Testis (tissue), 3 donors: ENCODE measurements around the gene TIMM23. TPM values are rescaled to one million over a fixed set of nuclear protein-coding genes. Genes with fewer than 3 reads are reported as not detected.

Experiments
- DNase-seq: peaks from one replicate; pipeline ENCODE4 v3.0.0-alpha.2; 2019
- H3K27ac ChIP-seq, 2 donors: fragments of 200-600 bp; sonication (generic); one replicate each; pipeline ENCODE4 v1.5.1; 2019
- H3K27me3 ChIP-seq: fragments of 200-600 bp; sonication (generic); one replicate; pipeline ENCODE4 v1.5.1; 2019
- H3K36me3 ChIP-seq: fragments of 200-600 bp; sonication (generic); one replicate; pipeline ENCODE4 v1.5.1; 2017; ENCODE audit warnings: low read depth; ENCODE audit errors: missing control alignments
- H3K4me1 ChIP-seq: fragments of 200-600 bp; sonication (generic); one replicate; pipeline ENCODE4 v1.5.1; 2019
- H3K4me3 ChIP-seq, 2 donors: fragments of 200-600 bp; sonication (generic); one replicate each; pipeline ENCODE4 v1.5.1; 2017 to 2019
- H3K9me3 ChIP-seq: fragments of 200-600 bp; sonication (generic); one replicate; pipeline ENCODE4 v1.5.1; 2017
- POLR2A ChIP-seq: fragments of 450-650 bp; IDR thresholded peaks from one replicate; pipeline ENCODE4 v1.6.1; 2017; ENCODE audit warnings: antibody characterized with exemption, mild to moderate bottlenecking, moderate library complexity
- WGBS, 2 donors: methylation state at CpG; one replicate each; pipeline ENCODE4 v1.1.5; 2018; 5-methylcytosine and 5-hydroxymethylcytosine counted together
- intact Hi-C: fragments of 100-400 bp; cut with DNase I; formaldehyde crosslinking; loops from one replicate; pipeline ENCODE4 v1.15.1; 2023; ENCODE audit warnings: low total_unique reads
- polyA plus RNA-seq: library from polyadenylated mRNA; stranded (reverse); fragments of 350-450 nt; fragmentation: Illumina TruSeq; extraction: RNeasy Lipid Tissue Mini Kit (QIAGEN cat#74804); gene quantifications from one replicate; pipeline ENCODE4 v1.2.3, GENCODE V29; 2014; ENCODE audit warnings: low read depth, low replicate concordance; ENCODE audit not compliant: insufficient read depth
- total RNA-seq, 2 donors: library from RNA; depleted of rRNA; stranded (reverse); fragments of >200 nt; gene quantifications; one replicate each; pipeline ENCODE4 v1.2.3, GENCODE V29; 2016
- TF ChIP-seq, protein P1 (sequence below), 3 experiments: fragments of 450-650 bp in 2 of 3; fragments of 200-600 bp in 1 of 3; sonication (generic) in 1 of 3; IDR thresholded peaks; one replicate each; pipeline ENCODE4 v1.5.1; 2016 to 2019; ENCODE audit warnings: antibody characterized with exemption in 3 of 3, mild to moderate bottlenecking in 2 of 3, moderate library complexity in 1 of 3

The TIMM23 gene
- total and polyA plus RNA-seq, 3 donors from 2014 or later = 113 to 214 (median 119) TPM

DNA sequence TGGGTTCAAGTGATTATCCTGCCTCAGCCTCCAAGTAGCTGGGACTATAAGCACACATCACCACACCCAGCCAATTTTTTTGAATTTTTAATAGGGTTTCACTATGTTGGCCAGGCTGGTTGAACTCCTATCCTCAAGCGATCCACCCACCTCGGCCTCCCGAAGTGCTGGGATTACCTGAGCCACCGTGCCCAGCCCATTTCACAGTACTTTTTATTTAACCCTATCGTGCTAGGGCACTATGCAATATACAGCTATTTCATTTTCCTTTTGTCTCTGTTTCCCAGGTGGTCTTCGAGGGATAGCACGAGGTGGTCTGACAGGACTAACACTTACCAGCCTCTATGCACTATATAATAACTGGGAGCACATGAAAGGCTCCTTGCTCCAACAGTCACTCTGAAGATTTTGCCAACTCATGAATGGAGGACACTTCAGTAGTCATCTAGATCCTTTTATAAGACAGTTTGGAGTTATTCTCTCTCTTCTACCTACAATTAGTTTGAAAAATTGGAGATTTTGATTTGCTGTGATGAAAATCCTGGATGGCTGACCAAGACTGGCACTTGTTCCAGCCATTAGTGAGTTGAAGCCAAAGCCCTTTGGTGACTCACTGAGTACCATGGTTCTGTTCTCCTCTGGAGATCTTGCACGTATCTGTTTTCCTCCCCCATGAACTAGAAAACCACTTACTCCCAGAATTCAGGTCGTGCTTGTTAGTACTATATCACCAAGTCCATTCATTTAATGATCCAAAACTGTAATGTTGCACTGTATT lies 30.8 kb downstream of the TIMM23 start:
- Histone ChIP-seq H3K27ac (no peak overlapping the region), H3K4me1 (no peaks in the 10 kb centered on the region), H3K36me3 (no peaks in the 10 kb centered on the region), H3K4me3 (no peak overlapping the region), H3K27me3 (no peaks in the 10 kb centered on the region), H3K9me3 (no peaks in the 10 kb centered on the region)
- TF ChIP-seq, protein P1, sequence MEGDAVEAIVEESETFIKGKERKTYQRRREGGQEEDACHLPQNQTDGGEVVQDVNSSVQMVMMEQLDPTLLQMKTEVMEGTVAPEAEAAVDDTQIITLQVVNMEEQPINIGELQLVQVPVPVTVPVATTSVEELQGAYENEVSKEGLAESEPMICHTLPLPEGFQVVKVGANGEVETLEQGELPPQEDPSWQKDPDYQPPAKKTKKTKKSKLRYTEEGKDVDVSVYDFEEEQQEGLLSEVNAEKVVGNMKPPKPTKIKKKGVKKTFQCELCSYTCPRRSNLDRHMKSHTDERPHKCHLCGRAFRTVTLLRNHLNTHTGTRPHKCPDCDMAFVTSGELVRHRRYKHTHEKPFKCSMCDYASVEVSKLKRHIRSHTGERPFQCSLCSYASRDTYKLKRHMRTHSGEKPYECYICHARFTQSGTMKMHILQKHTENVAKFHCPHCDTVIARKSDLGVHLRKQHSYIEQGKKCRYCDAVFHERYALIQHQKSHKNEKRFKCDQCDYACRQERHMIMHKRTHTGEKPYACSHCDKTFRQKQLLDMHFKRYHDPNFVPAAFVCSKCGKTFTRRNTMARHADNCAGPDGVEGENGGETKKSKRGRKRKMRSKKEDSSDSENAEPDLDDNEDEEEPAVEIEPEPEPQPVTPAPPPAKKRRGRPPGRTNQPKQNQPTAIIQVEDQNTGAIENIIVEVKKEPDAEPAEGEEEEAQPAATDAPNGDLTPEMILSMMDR (IDR thresholded peaks at IDR 0.05) = no peak
- TF ChIP-seq POLR2A = no peak
- WGBS, 2 donors = 90% methylated on average over 9 of the region's 9 CpGs
- intact Hi-C loops = no loop called here
- DNase-seq = no peak

DNA sequence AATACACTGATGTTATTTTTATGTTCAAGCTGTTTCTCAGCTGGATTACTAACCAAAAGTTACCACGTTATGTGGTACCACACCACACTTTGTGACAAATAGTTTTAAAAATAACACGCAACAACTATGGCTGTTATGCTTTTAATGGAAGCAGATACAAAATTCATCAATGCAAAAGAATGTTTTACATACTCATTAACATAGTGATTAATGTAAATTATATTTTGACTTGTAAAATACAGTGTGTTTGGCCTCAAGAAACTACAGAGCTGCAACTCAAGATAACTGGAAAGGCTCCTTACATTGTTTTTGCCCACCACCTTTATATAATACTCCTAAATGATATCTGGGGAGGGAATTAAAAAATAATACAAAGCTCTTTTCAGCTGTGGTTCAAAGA lies 32.7 kb downstream of the TIMM23 start:
- H3K27ac ChIP-seq = no peak overlapping the region
- no peaks in the 10 kb centered on the region for H3K27me3 ChIP-seq
- no peaks in the 10 kb centered on the region for H3K36me3 ChIP-seq
- intact Hi-C loops = no loop called here
- DNase-seq = no peak
- H3K9me3 ChIP-seq = no peaks in the 10 kb centered on the region
- TF ChIP-seq, protein P1 (IDR thresholded peaks at IDR 0.05) = no peak
- TF ChIP-seq POLR2A = no peak
- H3K4me3 ChIP-seq = no peak overlapping the region
- WGBS, 2 donors = 93 to 97% methylated on average over 2 of the region's 2 CpGs
- no peaks in the 10 kb centered on the region for H3K4me1 ChIP-seq

DNA sequence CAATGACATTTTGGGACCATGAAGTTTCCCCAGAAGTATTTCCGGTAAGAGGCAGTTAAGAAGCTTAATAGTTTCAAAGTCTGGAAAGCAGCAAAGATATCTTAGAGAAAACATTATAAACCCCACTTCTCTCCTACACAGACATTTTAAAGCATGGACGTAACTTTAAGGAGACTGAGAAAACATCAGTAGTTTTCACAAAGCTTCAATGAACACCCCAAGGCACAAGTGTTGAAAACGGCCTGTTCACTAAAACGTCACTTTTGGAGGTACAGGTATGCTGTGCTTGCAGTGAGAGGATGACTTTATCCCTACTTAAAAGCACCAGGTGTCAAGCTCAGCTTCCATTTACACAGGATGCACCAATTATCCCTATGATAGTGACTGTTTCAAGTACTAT lies 33.1 kb downstream of the TIMM23 start:
- WGBS, 2 donors = 79 to 80% methylated on average over 4 of the region's 4 CpGs

DNA sequence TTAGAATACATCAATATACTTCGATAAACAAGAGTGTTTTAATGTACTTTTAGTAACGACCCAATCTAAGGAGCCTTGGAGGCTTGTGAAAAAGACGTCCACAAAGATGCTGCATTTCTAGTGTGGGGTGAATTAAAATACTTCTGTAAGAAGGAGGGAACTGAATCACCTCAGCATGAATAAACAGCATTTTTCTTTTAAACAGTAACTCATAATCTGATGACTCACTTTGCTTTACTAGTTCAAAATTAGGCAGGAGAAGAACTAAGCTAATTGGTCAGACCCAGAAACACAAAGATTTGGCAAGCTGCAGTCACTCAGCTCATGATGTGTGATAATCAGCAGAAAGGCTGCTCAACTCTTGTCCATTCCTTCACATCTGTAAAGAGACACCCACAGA lies 33.9 kb downstream of the TIMM23 start:
- TF ChIP-seq, protein P1 (IDR thresholded peaks at IDR 0.05) = no peak
- no peak for TF ChIP-seq POLR2A
- no peak for DNase-seq
- WGBS, 2 donors = 74 to 84% methylated on average over 3 of the region's 3 CpGs

More for the DNA sequence above, 33.1 kb downstream of the TIMM23 start:
- intact Hi-C loops = no loop called here
- no peak overlapping the region for H3K27ac ChIP-seq
- TF ChIP-seq, protein P1 (IDR thresholded peaks at IDR 0.05) = no peak
- no peak for TF ChIP-seq POLR2A
- H3K36me3 ChIP-seq = no peaks in the 10 kb centered on the region
- H3K9me3 ChIP-seq = no peaks in the 10 kb centered on the region
- H3K4me3 ChIP-seq = no peak overlapping the region
- no peaks in the 10 kb centered on the region for H3K4me1 ChIP-seq
- DNase-seq = no peak
- H3K27me3 ChIP-seq = no peaks in the 10 kb centered on the region

DNA sequence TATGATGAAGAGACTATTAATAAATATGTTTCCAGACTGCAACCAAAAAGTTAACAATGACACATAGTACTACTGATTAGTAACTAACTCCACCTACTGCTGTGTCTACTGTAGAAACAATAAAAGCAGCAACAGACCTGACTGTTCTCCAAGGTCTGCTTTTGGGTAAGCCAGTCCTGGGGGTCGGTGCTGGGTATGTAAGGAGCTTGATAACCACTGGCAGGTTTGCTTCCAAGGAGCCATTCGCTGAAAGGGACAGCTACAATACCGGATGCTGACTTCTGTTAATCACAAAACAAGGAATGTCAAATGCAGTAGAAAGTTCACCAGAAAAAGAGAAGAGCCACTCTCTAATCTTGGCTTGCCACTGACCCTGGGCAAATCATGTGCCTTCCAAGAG lies 40.5 kb downstream of the TIMM23 start:
- TF ChIP-seq, protein P1 (IDR thresholded peaks at IDR 0.05) = no peak
- TF ChIP-seq POLR2A = no peak
- no peaks in the 10 kb centered on the region for H3K27me3 ChIP-seq
- intact Hi-C loops = no loop called here
- H3K9me3 ChIP-seq = no peaks in the 10 kb centered on the region
- H3K4me3 ChIP-seq = no peak overlapping the region
- no peak for DNase-seq
- no peaks in the 10 kb centered on the region for H3K36me3 ChIP-seq
- no peak overlapping the region for H3K27ac ChIP-seq
- H3K4me1 ChIP-seq = no peaks in the 10 kb centered on the region
- 81 to 84% methylated on average over 3 of the region's 3 CpGs for WGBS, 2 donors

More for the DNA sequence above, 33.9 kb downstream of the TIMM23 start:
- no peak overlapping the region for H3K4me3 ChIP-seq
- no peaks in the 10 kb centered on the region for H3K36me3 ChIP-seq
- H3K4me1 ChIP-seq = no peaks in the 10 kb centered on the region
- H3K27ac ChIP-seq = no peak overlapping the region
- H3K9me3 ChIP-seq = no peaks in the 10 kb centered on the region
- no peaks in the 10 kb centered on the region for H3K27me3 ChIP-seq
- intact Hi-C loops = no loop called here
